GM12873 (cell line): ENCODE data around the gene GLT1D1.

Source experiments
- TF ChIP-seq, protein P1 (sequence below): IDR thresholded peaks from 2 replicates; pipeline ENCODE4 v1.5.1; 2012; ENCODE audit warnings: low read depth, mild to moderate bottlenecking, moderate library complexity, low read length, control low read depth; ENCODE audit not compliant: insufficient read depth; ENCODE audit errors: missing control alignments

GLT1D1 gene

DNA sequence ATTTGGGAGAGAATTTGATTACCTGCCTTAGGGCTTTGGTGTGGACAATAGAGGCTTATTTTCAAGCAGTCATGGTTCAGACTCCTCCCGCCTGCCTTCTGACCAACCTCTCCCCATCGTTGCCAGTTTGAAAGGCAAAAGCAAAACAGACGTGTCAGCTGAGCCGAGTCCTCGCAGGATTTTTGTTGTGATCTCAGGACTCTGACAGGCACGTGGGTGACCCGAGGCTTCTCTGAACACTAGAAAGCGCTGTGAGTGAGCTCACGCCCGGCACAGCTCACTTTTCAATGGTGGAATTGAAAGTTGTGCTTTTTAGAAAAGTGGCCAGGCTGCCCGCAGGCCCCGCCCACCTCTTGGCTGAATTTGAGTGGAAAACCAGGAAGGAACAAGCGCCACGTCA lies 130.1 kb downstream of the GLT1D1 start:
- TF ChIP-seq, protein P1, sequence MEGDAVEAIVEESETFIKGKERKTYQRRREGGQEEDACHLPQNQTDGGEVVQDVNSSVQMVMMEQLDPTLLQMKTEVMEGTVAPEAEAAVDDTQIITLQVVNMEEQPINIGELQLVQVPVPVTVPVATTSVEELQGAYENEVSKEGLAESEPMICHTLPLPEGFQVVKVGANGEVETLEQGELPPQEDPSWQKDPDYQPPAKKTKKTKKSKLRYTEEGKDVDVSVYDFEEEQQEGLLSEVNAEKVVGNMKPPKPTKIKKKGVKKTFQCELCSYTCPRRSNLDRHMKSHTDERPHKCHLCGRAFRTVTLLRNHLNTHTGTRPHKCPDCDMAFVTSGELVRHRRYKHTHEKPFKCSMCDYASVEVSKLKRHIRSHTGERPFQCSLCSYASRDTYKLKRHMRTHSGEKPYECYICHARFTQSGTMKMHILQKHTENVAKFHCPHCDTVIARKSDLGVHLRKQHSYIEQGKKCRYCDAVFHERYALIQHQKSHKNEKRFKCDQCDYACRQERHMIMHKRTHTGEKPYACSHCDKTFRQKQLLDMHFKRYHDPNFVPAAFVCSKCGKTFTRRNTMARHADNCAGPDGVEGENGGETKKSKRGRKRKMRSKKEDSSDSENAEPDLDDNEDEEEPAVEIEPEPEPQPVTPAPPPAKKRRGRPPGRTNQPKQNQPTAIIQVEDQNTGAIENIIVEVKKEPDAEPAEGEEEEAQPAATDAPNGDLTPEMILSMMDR: no peak

DNA sequence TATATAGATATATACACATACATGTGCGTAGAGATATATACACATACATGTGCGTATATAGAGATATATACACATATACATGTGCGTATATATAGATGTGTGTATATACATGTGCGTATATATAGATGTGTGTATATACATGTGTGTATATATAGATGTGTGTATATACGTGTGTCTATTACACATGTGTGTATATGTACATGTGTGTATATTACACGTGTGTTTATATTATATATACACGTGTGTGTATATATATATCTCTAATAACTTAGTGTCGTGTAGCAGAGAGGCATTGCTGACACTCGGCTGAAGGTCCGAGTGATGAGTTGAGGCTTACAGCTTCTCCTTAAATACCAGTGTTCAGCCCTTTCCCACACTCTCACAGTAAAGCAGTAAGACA lies 133.7 kb downstream of the GLT1D1 start:
- TF ChIP-seq, protein P1: no peak

DNA sequence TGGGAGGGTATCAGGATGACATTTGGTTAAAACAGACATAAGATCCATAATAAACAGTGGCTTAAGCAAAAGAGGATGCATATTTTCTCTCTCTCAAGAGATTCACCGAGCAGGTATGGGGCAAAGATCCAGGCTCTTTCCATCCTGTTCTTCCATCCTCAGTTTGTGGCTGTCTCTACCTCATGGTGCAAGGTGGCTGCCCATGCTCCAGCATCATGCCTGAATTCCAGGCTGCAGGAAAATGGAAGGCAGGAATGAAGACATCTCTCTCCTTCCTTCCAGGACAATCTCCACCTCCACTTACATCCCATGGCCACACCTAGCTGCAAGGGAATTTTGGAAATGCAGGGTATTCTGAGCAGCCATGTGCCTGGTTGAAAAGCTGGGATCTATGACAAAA lies 136.0 kb downstream of the GLT1D1 start:
- TF ChIP-seq, protein P1: no peak

DNA sequence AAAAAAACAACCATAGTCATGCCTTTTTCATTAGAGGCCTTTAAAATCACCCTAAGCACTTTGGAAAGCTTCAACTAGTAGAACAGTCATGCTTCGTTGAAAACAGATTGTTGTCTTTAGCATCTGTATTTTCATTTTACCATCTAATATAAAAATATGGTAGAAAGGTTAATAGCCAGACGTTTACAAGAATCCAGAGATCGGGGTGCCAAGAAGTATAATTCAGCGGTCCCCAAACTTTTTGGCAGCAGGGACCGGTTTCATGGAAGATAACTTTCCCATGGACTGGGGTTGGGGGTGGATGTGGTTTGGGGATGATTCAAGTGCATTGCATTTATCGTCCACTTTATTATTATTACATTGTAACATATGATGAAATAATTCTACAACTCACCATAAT lies 138.4 kb downstream of the GLT1D1 start:
- TF ChIP-seq, protein P1: no peak

DNA sequence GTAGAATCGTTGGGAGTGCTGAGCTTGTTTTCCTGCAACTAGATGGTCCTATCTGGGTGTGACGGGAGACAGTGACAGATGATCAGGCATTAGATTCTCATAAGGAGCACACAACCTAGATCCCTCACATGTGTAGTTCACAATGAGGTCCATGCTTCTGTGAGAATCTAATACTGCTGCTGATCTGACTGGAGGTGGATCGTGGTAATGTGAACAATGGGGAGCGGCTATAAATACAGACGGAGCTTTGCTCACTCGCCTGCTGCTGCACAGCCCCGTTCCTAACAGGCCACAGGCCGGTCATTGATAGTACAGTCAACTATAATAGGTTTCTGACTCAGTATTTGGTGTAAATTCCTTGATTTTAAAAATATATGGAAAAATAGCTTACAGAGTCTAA lies 138.8 kb downstream of the GLT1D1 start:
- TF ChIP-seq, protein P1: no peak

DNA sequence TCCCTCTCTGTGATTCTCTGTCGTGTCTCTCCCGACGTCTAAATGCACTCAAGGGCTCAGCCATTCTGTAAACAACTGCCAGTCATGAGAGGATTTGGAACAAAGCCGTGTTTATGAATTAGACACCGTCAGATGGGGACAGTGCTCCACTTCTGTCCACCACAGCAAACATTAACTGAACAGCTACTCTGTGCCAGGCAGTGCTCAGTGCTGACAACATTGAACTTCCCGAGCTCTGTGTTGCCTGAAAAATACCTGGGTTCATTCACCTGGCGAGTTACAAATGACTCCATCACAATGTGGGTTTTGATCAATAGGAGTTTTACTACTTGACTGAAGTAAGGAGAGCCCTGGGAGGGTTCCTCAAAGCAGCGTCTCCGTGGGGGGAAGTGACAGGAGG lies 139.3 kb downstream of the GLT1D1 start:
- TF ChIP-seq, protein P1: no peak

DNA sequence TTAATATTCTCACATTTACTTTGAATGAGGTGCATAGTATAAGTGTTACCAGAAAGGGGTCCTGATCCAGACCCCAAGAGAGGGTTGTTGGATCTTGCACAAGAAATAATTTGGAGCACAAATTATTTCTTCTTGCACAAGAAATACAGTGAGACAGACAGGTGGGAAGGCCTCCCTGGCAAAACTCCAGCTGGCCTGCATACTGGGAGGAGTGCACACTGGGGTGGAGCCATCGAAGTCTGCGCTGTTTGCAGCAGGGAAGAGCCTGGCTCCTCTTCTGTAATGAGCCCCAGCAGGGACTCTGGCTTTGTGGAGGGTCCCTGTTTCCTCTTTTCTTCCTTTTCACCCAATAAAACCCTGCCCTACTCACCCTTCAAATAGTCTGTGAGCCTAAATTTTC lies 141.6 kb downstream of the GLT1D1 start:
- TF ChIP-seq, protein P1: no peak

DNA sequence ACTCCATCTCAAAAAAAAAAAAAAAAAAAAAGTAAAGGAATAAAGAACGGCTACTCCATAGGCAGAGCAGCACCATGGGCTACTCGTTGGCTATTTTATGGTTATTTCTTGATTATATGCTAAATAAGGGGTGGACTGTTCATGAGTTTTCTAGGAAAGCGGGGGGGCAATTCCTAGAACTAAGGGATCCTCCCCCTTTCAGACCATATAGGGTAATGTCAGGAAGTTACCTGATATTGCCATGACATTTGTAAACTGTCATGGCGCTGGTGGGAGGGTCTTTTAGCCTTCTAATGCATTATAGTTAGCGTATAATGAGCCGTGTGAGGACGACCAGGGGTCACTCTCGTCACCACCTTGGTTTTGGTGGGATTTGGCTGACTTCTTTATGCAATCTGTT lies 142.3 kb downstream of the GLT1D1 start:
- TF ChIP-seq, protein P1: no peak
